MG63 (cell line): ENCODE measurements around the gene SGO2. TPM values are rescaled to one million over a fixed set of nuclear protein-coding genes. Genes with fewer than 3 reads are reported as not detected.
A peak's percentile ranks its signal among the peaks of the same experiment; 100 is the strongest.
"Not testable (repeated sequence)": the region's sequence is repeated elsewhere in the genome, so short reads cannot be mapped to it uniquely, and the experiment has no call there.

Experiments used
- DNase-seq: peaks from one replicate; pipeline ENCODE4 v3.0.0-alpha.2; 2020
- H3K27me3 ChIP-seq: fragments of 250-450 bp; sonication (Bioruptor Pico); 2 replicates; pipeline ENCODE4 v1.5.1; 2020; ENCODE audit warnings: mild to moderate bottlenecking, moderate library complexity
- H3K36me3 ChIP-seq: fragments of 250-450 bp; sonication (Bioruptor Pico); 2 replicates; pipeline ENCODE4 v1.5.1; 2020; ENCODE audit warnings: mild to moderate bottlenecking, moderate library complexity
- H3K4me3 ChIP-seq: fragments of 250-450 bp; sonication (Bioruptor Pico); 2 replicates; pipeline ENCODE4 v1.5.1; 2020; ENCODE audit warnings: mild to moderate bottlenecking, moderate library complexity
- H3K9me3 ChIP-seq: fragments of 250-450 bp; sonication (Bioruptor Pico); 2 replicates; pipeline ENCODE4 v1.5.1; 2020; ENCODE audit warnings: mild to moderate bottlenecking, moderate library complexity
- total RNA-seq: library from RNA; depleted of rRNA; stranded (reverse); fragments of >200 nt; shearing (Covaris generic); gene quantifications from 2 replicates; pipeline ENCODE4 v1.2.3, GENCODE V29; 2014; ENCODE audit warnings: low replicate concordance; rRNA removed

Gene SGO2
- total RNA-seq, 1 experiment from 2014 or later, result 6.3 TPM

DNA sequence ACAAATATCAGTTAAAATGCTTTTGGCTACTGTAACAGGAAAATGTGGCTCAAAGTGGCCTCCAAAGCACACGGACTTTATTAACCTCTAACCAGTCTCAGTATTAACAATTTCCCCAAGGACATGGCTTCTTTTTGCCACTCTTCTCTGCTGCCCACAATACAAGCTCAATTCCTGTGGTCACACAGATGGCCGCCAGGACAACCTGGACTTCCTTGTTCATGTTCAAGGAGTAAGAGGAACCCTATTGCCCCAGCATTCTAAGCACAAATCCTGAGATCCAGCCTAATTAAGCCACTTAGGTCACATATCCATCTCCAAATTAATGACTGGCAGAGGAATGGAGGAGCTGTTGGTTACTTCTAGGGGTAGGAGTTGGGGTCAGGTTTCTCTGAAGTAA is 98.0 kb downstream of the SGO2 start:
- H3K27me3 ChIP-seq, result no peaks in the 10 kb centered on the region
- H3K4me3 ChIP-seq, result no peak overlapping the region
- no peak for DNase-seq
- H3K9me3 ChIP-seq, result no peaks in the 10 kb centered on the region; the same call in 1 of the 2 replicates
- no peaks in the 10 kb centered on the region for H3K36me3 ChIP-seq

DNA sequence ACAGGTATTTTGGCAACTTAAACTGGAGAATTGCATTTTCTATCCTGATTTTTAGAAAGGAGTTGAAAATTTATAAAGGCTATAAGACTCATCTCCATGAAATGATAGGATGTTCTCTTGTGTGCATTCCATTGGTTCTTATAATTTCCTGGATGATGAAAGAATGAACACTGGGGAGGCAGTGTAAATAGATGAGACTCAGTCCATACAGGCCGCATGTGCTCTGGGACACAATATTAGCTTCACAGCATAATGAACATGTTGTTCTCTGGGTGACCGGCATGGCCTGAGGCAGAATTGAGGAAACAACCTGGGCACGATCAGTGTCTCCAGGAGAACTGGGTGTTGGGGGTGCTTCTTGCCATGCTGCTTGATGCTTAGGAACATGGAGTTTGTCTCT is 98.7 kb downstream of the SGO2 start:
- Histone ChIP-seq H3K27me3 (no peaks in the 10 kb centered on the region), H3K4me3 (no peak overlapping the region), H3K9me3 (no peaks in the 10 kb centered on the region; the same call in 1 of the 2 replicates), H3K36me3 (no peaks in the 10 kb centered on the region)
- no peak for DNase-seq

DNA sequence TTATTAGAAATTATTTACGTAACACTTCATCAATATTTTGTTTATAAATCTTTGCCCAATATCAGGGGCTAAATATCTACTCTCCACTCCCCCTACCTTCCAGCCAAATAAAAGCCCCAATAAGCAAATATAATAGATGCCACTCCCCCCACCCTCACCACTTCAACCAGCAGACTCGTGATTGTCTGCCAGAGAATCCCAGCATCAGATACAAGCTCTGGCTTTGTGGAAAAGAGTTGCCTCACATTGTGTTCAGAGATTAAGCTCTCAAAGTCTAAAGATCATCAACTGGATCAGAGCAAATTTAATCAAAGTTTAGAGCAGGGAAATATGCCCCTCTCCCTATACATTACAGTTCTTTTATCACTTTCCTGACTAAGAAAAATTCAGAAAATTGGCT is 99.3 kb downstream of the SGO2 start:
- no peak overlapping the region for H3K4me3 ChIP-seq
- DNase-seq, result no peak
- no peaks in the 10 kb centered on the region for H3K36me3 ChIP-seq
- H3K9me3 ChIP-seq, result no peaks in the 10 kb centered on the region; the same call in 1 of the 2 replicates
- no peaks in the 10 kb centered on the region for H3K27me3 ChIP-seq

DNA sequence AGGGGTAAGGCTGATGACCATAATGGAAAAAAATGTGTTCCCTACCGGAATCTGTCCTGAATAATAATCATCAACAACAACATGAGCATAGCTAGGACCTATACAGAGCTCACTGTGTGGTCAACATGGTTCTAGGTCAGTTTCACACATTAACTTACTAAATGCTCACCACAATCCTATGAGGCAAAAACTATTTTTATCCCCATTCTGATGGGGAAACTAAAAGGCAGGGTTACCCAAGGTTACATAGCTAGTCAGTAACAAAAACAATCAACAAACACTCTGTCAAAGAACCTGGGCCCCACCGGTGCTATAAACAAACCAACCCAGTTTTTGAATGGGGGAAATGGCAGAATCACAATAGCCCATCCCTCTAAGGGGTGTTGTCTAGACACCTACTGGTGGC is 100.0 kb downstream of the SGO2 start:
- no peak for DNase-seq
- no peaks in the 10 kb centered on the region for H3K36me3 ChIP-seq
- H3K9me3 ChIP-seq, result no peaks in the 10 kb centered on the region; the same call in 1 of the 2 replicates
- no peaks in the 10 kb centered on the region for H3K27me3 ChIP-seq
- no peak overlapping the region for H3K4me3 ChIP-seq

DNA sequence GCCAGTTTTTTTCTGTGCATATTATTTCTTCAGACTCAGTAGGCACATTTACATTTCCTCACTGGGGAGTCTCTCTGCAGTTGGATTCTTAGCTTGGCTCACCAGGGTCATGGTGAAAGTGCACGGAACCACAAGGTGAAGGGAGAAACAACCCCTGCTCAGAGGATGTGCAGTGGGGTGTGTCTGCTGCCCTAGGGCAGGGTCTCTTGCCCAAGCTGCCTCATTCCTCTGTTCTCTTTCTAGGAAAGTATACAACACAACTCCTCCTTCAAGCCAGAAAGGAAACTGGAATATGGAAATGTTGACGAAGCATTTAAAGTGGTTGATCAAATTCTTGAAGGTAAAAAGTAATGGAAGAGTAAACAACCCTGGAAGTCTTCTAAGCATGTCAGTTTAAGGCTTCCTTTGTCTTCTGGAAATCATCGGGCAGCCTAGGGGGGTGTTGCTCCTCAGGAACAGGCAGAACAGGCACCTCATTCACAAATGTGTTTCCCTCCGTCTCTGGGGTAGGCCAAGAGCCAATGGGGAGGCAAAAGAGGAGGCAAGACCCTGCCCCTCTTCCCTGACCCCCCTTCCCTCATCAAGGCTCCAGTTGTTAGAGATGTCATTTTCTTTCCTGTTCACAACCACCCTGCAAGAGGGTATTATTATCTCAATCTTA is 101.2 kb downstream of the SGO2 start:
- H3K9me3 ChIP-seq, result no peaks in the 10 kb centered on the region; the same call in 1 of the 2 replicates
- H3K27me3 ChIP-seq, result no peaks in the 10 kb centered on the region
- DNase-seq, result no peak
- no peak overlapping the region for H3K4me3 ChIP-seq
- no peaks in the 10 kb centered on the region for H3K36me3 ChIP-seq

DNA sequence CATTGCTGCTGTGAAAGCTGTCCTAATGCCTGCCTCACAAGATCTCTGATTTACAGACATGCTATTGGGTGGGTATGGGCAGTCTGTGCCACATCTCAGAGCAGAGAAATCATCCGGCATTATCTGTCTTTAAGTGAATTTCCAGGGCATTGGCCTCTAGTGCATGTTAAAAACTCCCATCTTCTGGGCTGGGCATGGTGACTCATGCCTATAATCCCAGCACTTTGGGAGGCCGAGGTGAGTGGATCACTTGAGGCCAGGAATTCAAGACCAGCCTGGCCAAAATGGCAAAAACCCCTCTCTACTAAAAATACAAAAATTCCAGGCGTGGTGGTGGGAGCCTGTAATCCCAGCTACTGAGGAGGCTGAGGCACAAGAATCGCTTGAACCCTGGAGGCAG is 102.5 kb downstream of the SGO2 start:
- not testable (repeated sequence) for H3K9me3 ChIP-seq, H3K36me3 ChIP-seq, H3K4me3 ChIP-seq, H3K27me3 ChIP-seq
- DNase-seq, result peak; percentile 68

DNA sequence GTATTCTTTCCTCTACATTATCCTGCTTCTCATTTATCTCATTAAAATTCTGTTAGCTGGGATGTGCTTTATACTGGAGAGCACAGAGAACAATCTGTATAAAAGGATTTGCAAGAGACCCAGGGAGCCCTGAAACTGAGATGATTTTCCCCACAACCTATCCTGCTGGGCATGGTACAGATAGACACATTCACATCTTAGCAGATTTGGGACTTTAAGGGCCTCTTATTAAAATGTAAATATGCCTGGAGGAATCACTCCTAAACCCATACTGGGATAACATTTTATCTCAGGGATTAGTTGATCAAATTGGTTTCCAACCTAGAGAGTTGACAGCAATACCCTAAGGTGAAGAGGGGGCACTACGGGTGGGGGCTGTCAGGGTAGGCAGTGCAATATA is 105.3 kb downstream of the SGO2 start:
- Histone ChIP-seq H3K27me3 (no peaks in the 10 kb centered on the region), H3K36me3 (no peaks in the 10 kb centered on the region), H3K4me3 (no peak overlapping the region), H3K9me3 (no peaks in the 10 kb centered on the region)
- DNase-seq, result no peak

Other genes with a start within 250 kb of the SGO2 start
- 26.6 and 27.2 TPM in 2 replicates for gene SPATS2L, start 219.5 kb upstream of the SGO2 start, total RNA-seq
- 13.0 and 30.5 TPM in 2 replicates for gene KCTD18, start 16.1 kb upstream of the SGO2 start, total RNA-seq
- 19.1 and 20.6 TPM in 2 replicates for gene AOX1, start 59.8 kb downstream of the SGO2 start, total RNA-seq